ENCODE measurements around the gene C15orf39.

DNA sequence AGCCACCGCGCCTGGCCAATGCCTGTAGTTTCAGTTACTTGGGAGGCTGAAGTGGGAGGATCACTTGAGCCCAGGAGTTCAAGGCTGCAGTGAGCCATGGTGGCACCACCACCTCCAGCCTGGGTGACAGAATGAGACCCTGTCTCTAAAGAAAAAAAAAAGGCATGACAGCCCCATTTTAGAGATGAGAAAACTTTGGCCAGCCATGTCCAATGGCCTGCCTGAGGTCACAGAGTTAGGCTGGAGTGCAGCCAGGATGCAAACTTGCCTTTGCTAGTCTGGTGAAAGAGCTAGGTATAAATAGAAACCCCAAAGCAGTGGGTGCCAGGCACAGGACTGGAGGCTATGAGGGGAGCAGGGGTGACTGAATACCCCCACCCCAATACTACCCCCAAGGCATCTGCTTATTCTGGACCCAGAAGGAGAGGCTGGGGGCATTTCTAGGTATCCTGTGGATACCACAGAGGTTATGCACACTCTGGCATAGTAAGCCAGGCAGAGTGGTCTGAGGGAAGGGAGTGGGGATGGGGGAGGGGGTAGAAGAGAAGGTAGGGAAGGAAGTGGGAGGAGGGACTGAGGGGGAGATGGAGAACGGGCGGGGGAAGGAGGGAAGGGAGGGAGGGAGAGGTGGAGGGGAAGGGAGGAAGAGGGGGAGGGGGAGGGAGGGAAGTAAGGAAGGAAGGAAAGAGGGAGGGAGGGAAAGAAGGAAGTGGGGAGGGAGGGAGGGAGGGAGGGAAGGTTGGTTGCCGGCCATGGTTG, 16.2 kb upstream of the C15orf39 start:
- TF ChIP-seq GATA2 (IDR thresholded peaks at IDR 0.05; ENCODE audit: low read depth, low read length) (no peak), GATA3 (IDR thresholded peaks at IDR 0.05; ENCODE audit: low read depth, low read length) (no peak)
